Measurements from ENCODE around the gene TCEA2. TPM values are rescaled to one million over a fixed set of nuclear protein-coding genes. Genes with fewer than 3 reads are reported as not detected.

Gene TCEA2
- polyA plus RNA-seq, 1 donor: 32.6 TPM

GRCh38 chr20:64056639-64056888 is 6.4 kb upstream of the TCEA2 start:
- H3K27ac ChIP-seq (ENCODE audit: low read length): no peak overlapping the region
- peaks cover 63% of the 10 kb centered on the region for H3K27me3 ChIP-seq (ENCODE audit: control insufficient read depth, insufficient read depth, low read length)
- H3K36me3 ChIP-seq (ENCODE audit: control insufficient read depth, insufficient read depth, low read length): no peaks in the 10 kb centered on the region
- H3K4me1 ChIP-seq (ENCODE audit: control insufficient read depth, insufficient read depth, low read length): peaks cover 2% of the 10 kb centered on the region
- DNase-seq: no peak
- no peak overlapping the region for H3K4me3 ChIP-seq (ENCODE audit: low read length)
- H3K9me3 ChIP-seq (ENCODE audit: control insufficient read depth, low read depth, low read length): no peaks in the 10 kb centered on the region
- WGBS (ENCODE audit: insufficient coverage, low lambda C conversion rate): no CpG with 5 or more reads among the region's 7 CpGs

- H3K36me3 ChIP-seq (ENCODE audit: control insufficient read depth, insufficient read depth, low read length): no peaks in the 10 kb centered on the region
- H3K4me1 ChIP-seq (ENCODE audit: control insufficient read depth, insufficient read depth, low read length): peaks cover 3% of the 10 kb centered on the region
- H3K27ac ChIP-seq (ENCODE audit: low read length): no peak overlapping the region
- no CpG with 5 or more reads among the region's 39 CpGs for WGBS (ENCODE audit: insufficient coverage, low lambda C conversion rate)
- H3K9me3 ChIP-seq (ENCODE audit: control insufficient read depth, low read depth, low read length): no peaks in the 10 kb centered on the region
- no peak for DNase-seq
- no peak overlapping the region for H3K4me3 ChIP-seq (ENCODE audit: low read length)
- H3K27me3 ChIP-seq (ENCODE audit: control insufficient read depth, insufficient read depth, low read length): peaks cover 58% of the 10 kb centered on the region
These were observed 5.9 kb upstream of the TCEA2 start for GRCh38 chr20:64056889-64057627.

- WGBS (ENCODE audit: insufficient coverage, low lambda C conversion rate): no CpG with 5 or more reads among the region's 33 CpGs
- Histone ChIP-seq H3K27ac (ENCODE audit: low read length) (no peak overlapping the region), H3K4me1 (ENCODE audit: control insufficient read depth, insufficient read depth, low read length) (peaks cover 10% of the 10 kb centered on the region), H3K4me3 (ENCODE audit: low read length) (no peak overlapping the region), H3K27me3 (ENCODE audit: control insufficient read depth, insufficient read depth, low read length) (peaks cover 50% of the 10 kb centered on the region), H3K9me3 (ENCODE audit: control insufficient read depth, low read depth, low read length) (no peaks in the 10 kb centered on the region), H3K36me3 (ENCODE audit: control insufficient read depth, insufficient read depth, low read length) (no peaks in the 10 kb centered on the region)
- DNase-seq: peak; percentile 56 to 63
These were observed 5.1 kb upstream of the TCEA2 start for GRCh38 chr20:64057628-64058498.

GRCh38 chr20:64058536-64058935 is 4.5 kb upstream of the TCEA2 start:
- Histone ChIP-seq H3K36me3 (ENCODE audit: control insufficient read depth, insufficient read depth, low read length) (no peaks in the 10 kb centered on the region), H3K4me3 (ENCODE audit: low read length) (no peak overlapping the region)

GRCh38 chr20:64062276-64062595 is 762 bp upstream of the TCEA2 start:
- H3K36me3 ChIP-seq (ENCODE audit: control insufficient read depth, insufficient read depth, low read length): no peaks in the 10 kb centered on the region
- peaks cover 9% of the 10 kb centered on the region for H3K27me3 ChIP-seq (ENCODE audit: control insufficient read depth, insufficient read depth, low read length)
- peaks cover 25% of the 10 kb centered on the region for H3K4me1 ChIP-seq (ENCODE audit: control insufficient read depth, insufficient read depth, low read length)
- H3K9me3 ChIP-seq (ENCODE audit: control insufficient read depth, low read depth, low read length): no peaks in the 10 kb centered on the region
- no peak for DNase-seq
- peak overlapping the region; percentile 84 for H3K27ac ChIP-seq (ENCODE audit: low read length)
- peak overlapping the region; percentile 49 for H3K4me3 ChIP-seq (ENCODE audit: low read length)
- WGBS (ENCODE audit: insufficient coverage, low lambda C conversion rate): no CpG with 5 or more reads among the region's 5 CpGs

More at GRCh38 chr20:64058536-64058935, 4.5 kb upstream of the TCEA2 start:
- no peak overlapping the region for H3K27ac ChIP-seq (ENCODE audit: low read length)
- H3K27me3 ChIP-seq (ENCODE audit: control insufficient read depth, insufficient read depth, low read length): peaks cover 44% of the 10 kb centered on the region
- DNase-seq: no peak
- WGBS (ENCODE audit: insufficient coverage, low lambda C conversion rate): no CpG with 5 or more reads among the region's 12 CpGs
- H3K9me3 ChIP-seq (ENCODE audit: control insufficient read depth, low read depth, low read length): no peaks in the 10 kb centered on the region
- H3K4me1 ChIP-seq (ENCODE audit: control insufficient read depth, insufficient read depth, low read length): peaks cover 10% of the 10 kb centered on the region

- H3K4me3 ChIP-seq (ENCODE audit: low read length): peak overlapping the region; percentile 85
- no peak overlapping the region for H3K27ac ChIP-seq (ENCODE audit: low read length)
- peak in 1 of 2 donors; percentile 59 for DNase-seq
- H3K36me3 ChIP-seq (ENCODE audit: control insufficient read depth, insufficient read depth, low read length): no peaks in the 10 kb centered on the region
- H3K27me3 ChIP-seq (ENCODE audit: control insufficient read depth, insufficient read depth, low read length): peaks cover under 1% of the 10 kb centered on the region
- peaks cover 25% of the 10 kb centered on the region for H3K4me1 ChIP-seq (ENCODE audit: control insufficient read depth, insufficient read depth, low read length)
- no peaks in the 10 kb centered on the region for H3K9me3 ChIP-seq (ENCODE audit: control insufficient read depth, low read depth, low read length)
- WGBS (ENCODE audit: insufficient coverage, low lambda C conversion rate): no CpG with 5 or more reads among the region's 51 CpGs
These were observed 569 bp downstream of the TCEA2 start for GRCh38 chr20:64063389-64064144.

GRCh38 chr20:64064145-64064698 is 1.2 kb downstream of the TCEA2 start:
- Histone ChIP-seq H3K4me1 (ENCODE audit: control insufficient read depth, insufficient read depth, low read length) (peaks cover 25% of the 10 kb centered on the region), H3K27me3 (ENCODE audit: control insufficient read depth, insufficient read depth, low read length) (no peaks in the 10 kb centered on the region), H3K9me3 (ENCODE audit: control insufficient read depth, low read depth, low read length) (no peaks in the 10 kb centered on the region), H3K4me3 (ENCODE audit: low read length) (peak overlapping the region; percentile 85), H3K27ac (ENCODE audit: low read length) (no peak overlapping the region), H3K36me3 (ENCODE audit: control insufficient read depth, insufficient read depth, low read length) (no peaks in the 10 kb centered on the region)
- WGBS (ENCODE audit: insufficient coverage, low lambda C conversion rate): no CpG with 5 or more reads among the region's 12 CpGs
- DNase-seq: no peak

- H3K4me1 ChIP-seq (ENCODE audit: control insufficient read depth, insufficient read depth, low read length): peaks cover 25% of the 10 kb centered on the region
- WGBS (ENCODE audit: insufficient coverage, low lambda C conversion rate): no CpG with 5 or more reads among the region's 27 CpGs
- no peak overlapping the region for H3K4me3 ChIP-seq (ENCODE audit: low read length)
These were observed 2.3 kb downstream of the TCEA2 start for GRCh38 chr20:64065062-64065973.

GRCh38 chr20:64065974-64066343 is 3.0 kb downstream of the TCEA2 start:
- peaks cover 25% of the 10 kb centered on the region for H3K4me1 ChIP-seq (ENCODE audit: control insufficient read depth, insufficient read depth, low read length)
- no peaks in the 10 kb centered on the region for H3K27me3 ChIP-seq (ENCODE audit: control insufficient read depth, insufficient read depth, low read length)
- no peaks in the 10 kb centered on the region for H3K9me3 ChIP-seq (ENCODE audit: control insufficient read depth, low read depth, low read length)
- no peak overlapping the region for H3K27ac ChIP-seq (ENCODE audit: low read length)
- no peaks in the 10 kb centered on the region for H3K36me3 ChIP-seq (ENCODE audit: control insufficient read depth, insufficient read depth, low read length)
- no peak overlapping the region for H3K4me3 ChIP-seq (ENCODE audit: low read length)
- DNase-seq: peak in 1 of 2 donors; percentile 49
- no CpG with 5 or more reads among the region's 5 CpGs for WGBS (ENCODE audit: insufficient coverage, low lambda C conversion rate)

More at GRCh38 chr20:64065062-64065973, 2.3 kb downstream of the TCEA2 start:
- H3K27ac ChIP-seq (ENCODE audit: low read length): no peak overlapping the region
- no peaks in the 10 kb centered on the region for H3K36me3 ChIP-seq (ENCODE audit: control insufficient read depth, insufficient read depth, low read length)
- no peak for DNase-seq
- H3K9me3 ChIP-seq (ENCODE audit: control insufficient read depth, low read depth, low read length): no peaks in the 10 kb centered on the region
- H3K27me3 ChIP-seq (ENCODE audit: control insufficient read depth, insufficient read depth, low read length): no peaks in the 10 kb centered on the region
